Panc1 (cell line): ENCODE results near the gene SFXN3. TPM values are rescaled to one million over a fixed set of nuclear protein-coding genes. Genes with fewer than 3 reads are reported as not detected.

Experiments used
- ATAC-seq: fragments of 200-7000 bp; cut with Tn5 transposase; 2 replicates; pipeline ENCODE4 v1.9.1; 2020; ENCODE audit warnings: mild to moderate bottlenecking, moderate library complexity
- BruUV-seq: library from RNA; stranded (reverse); fragments of 400-500 nt; replicated peaks from 2 replicates; lab custom pipeline; 2021; lab: Mats Ljungman, UMichigan
- CTCF ChIA-PET: fragments of 300-600 bp; sonication (Branson Sonifier 250); formaldehyde crosslinking; loops from one replicate; lab custom pipeline; 2022; ENCODE audit warnings: antibody characterized with exemption; lab: Charles Lee
- POLR2A ChIA-PET: fragments of 300-600 bp; sonication (Branson Sonifier 250); formaldehyde crosslinking; loops from one replicate; lab custom pipeline; 2022; ENCODE audit warnings: antibody characterized with exemption; lab: Charles Lee
- DNase-seq: peaks from one replicate; pipeline ENCODE4 v3.0.0-alpha.2; 2010; ENCODE audit warnings: low read depth, low spot score
- H3K27ac ChIP-seq: 2 replicates; pipeline ENCODE4 v1.5.1; 2011; ENCODE audit warnings: mild to moderate bottlenecking, low read length, inconsistent platforms
- H3K27me3 ChIP-seq: fragments of 200-500 bp; sonication (Bioruptor generic); 2 replicates; pipeline ENCODE4 v1.6.0; 2014; ENCODE audit warnings: low read length, inconsistent platforms; ENCODE audit not compliant: control insufficient read depth, insufficient read depth
- H3K36me3 ChIP-seq: fragments of 200-500 bp; sonication (Bioruptor generic); 2 replicates; pipeline ENCODE4 v1.5.1; 2014; ENCODE audit warnings: inconsistent platforms, mild to moderate bottlenecking, low read length, moderate library complexity; ENCODE audit not compliant: control insufficient read depth, insufficient read depth
- H3K4me1 ChIP-seq: 2 replicates; pipeline ENCODE4 v1.5.1; 2011; ENCODE audit warnings: inconsistent platforms, mild to moderate bottlenecking, low read length, moderate library complexity; ENCODE audit not compliant: control insufficient read depth, insufficient read depth
- H3K4me3 ChIP-seq, 2 experiments: 2 replicates each; pipeline ENCODE4 v1.5.1; 2011 to 2012; ENCODE audit warnings: low read depth in 2 of 2, low read length in 2 of 2, mild to moderate bottlenecking in 2 of 2, inconsistent platforms in 1 of 2, moderate library complexity in 1 of 2
- H3K9me3 ChIP-seq: fragments of 200-500 bp; sonication (Bioruptor generic); 2 replicates; pipeline ENCODE4 v1.5.1; 2014; ENCODE audit warnings: low read depth, mild to moderate bottlenecking, inconsistent platforms, low read length, moderate library complexity; ENCODE audit not compliant: control insufficient read depth, insufficient read depth
- CTCF ChIP-seq: fragments of 450-650 bp; IDR thresholded peaks from 2 replicates; pipeline ENCODE4 v1.5.1; 2017; ENCODE audit warnings: mild to moderate bottlenecking
- POLR2AphosphoS5 ChIP-seq: IDR thresholded peaks from 2 replicates; pipeline ENCODE4 v1.6.1; 2012; ENCODE audit warnings: mild to moderate bottlenecking, low read depth, low read length, moderate library complexity
- REST ChIP-seq, 2 experiments: IDR thresholded peaks; 2 replicates each; pipeline ENCODE4 v1.6.1; 2011 to 2012; ENCODE audit warnings: low read depth in 2 of 2, control low read depth in 1 of 2, low read length in 1 of 2, mild to moderate bottlenecking in 1 of 2, moderate library complexity in 1 of 2; ENCODE audit not compliant: insufficient read depth in 1 of 2
- SIN3A ChIP-seq: IDR thresholded peaks from 2 replicates; pipeline ENCODE4 v1.6.1; 2012; ENCODE audit warnings: low read depth, mild to moderate bottlenecking, low read length, moderate library complexity, borderline replicate concordance; ENCODE audit not compliant: insufficient read depth
- TCF7L2 ChIP-seq: IDR thresholded peaks from 2 replicates; pipeline ENCODE4 v1.6.1; 2011; ENCODE audit warnings: mild to moderate bottlenecking, low read depth, low read length, inconsistent platforms
- in situ Hi-C: cut with HindIII; loops from 2 replicates; pipeline ENCODE4 v1.10.0; 2016; ENCODE audit warnings: low sequenced_read_pairs, low pct_unique_long_range_greater_than_20kb
- intact Hi-C: fragments of 100-400 bp; cut with micrococcal nuclease; formaldehyde crosslinking; loops from one replicate; pipeline ENCODE4 v1.10.0; 2022; ENCODE audit not compliant: unreplicated experiment
- total RNA-seq: library from RNA; stranded (reverse); gene quantifications from one replicate; pipeline ENCODE4 v1.2.1, GENCODE V29; 2021; ENCODE audit not compliant: unreplicated experiment

The SFXN3 gene
- total RNA-seq, 1 experiment from 2014 or later, result 15.3 TPM

- in situ Hi-C loops (no loop called here), intact Hi-C loops (no loop called here)
- TF ChIP-seq POLR2AphosphoS5 (no peak), REST (IDR thresholded peaks at IDR 0.05; ENCODE audit: insufficient read depth in 1 of 2, low read depth in 2 of 2, low read length in 1 of 2) (no peak), TCF7L2 (no peak)
- no TSS peak for BruUV-seq
- ATAC-seq, result no peak
- ChIA-PET POLR2A (no interaction called here), CTCF (no interaction called here)
- Histone ChIP-seq H3K9me3 (no peaks in the 10 kb centered on the region), H3K27me3 (no peaks in the 10 kb centered on the region), H3K4me3 (no peak overlapping the region), H3K4me1 (peaks cover 2% of the 10 kb centered on the region; the same call in 1 of the 2 replicates), H3K36me3 (no peaks in the 10 kb centered on the region), H3K27ac (no peak overlapping the region)
- DNase-seq, result no peak
These were observed 9.8 kb upstream of the SFXN3 start for GRCh38 chr10:101021239-101021638.

GRCh38 chr10:101021692-101022251 is 9.3 kb upstream of the SFXN3 start:
- DNase-seq (no peak), ATAC-seq (no peak)
- POLR2A ChIA-PET, result no interaction called here
- Histone ChIP-seq H3K4me1 (peaks cover 2% of the 10 kb centered on the region; the same call in 1 of the 2 replicates), H3K9me3 (no peaks in the 10 kb centered on the region), H3K4me3 (no peak overlapping the region), H3K36me3 (no peaks in the 10 kb centered on the region), H3K27ac (no peak overlapping the region), H3K27me3 (no peaks in the 10 kb centered on the region)
- in situ Hi-C loops (no loop called here), intact Hi-C loops (no loop called here)
- CTCF ChIA-PET, result no interaction called here
- TF ChIP-seq SIN3A (no peak), CTCF (no peak), REST (IDR thresholded peaks at IDR 0.05; ENCODE audit: insufficient read depth in 1 of 2, low read depth in 2 of 2, low read length in 1 of 2) (no peak), TCF7L2 (no peak), POLR2AphosphoS5 (no peak)
- no TSS peak for BruUV-seq
